ENCODE data around the gene PSORS1C2.
A peak's percentile ranks its signal among the peaks of the same experiment; 100 is the strongest.
"Not testable (repeated sequence)": the region's sequence is repeated elsewhere in the genome, so short reads cannot be mapped to it uniquely, and the experiment has no call there.

The PSORS1C2 gene

DNA sequence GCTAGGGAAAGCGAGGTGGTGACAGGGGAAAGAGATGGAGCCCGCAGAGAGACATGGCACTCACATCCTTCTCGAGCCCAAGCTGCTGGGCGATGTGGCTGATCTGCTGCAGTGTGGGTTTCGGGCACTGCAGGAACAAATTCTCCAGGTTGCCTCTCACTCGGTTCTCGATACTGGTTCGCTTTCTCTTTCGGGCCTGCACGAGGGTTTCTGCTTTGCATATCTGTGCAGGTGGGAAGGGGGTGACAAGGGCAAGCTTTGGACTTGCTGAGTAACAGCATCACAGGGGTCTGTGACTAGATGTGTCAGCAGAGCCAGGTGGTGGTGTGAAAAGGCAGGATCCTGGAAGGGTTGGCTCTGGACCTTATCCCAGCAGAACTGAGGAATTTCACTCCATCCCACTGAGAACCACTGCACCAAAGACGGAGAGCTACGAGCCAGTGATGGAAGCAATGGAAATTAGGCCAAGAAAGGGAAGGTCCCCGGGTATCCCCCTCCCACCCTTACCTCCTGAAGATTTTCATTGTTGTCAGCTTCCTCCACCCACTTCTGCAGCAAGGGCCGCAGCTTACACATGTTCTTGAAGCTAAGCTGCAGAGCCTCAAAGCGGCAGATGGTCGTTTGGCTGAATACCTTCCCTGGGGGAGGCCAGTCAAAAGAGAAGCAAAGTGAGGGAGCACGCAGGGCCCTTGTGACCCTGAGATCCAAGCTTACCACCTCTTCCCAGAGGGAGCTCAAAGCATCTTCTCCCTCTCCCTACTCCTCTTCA lies 26.4 kb upstream of the PSORS1C2 start:
- not testable (repeated sequence) for DNase-seq

DNA sequence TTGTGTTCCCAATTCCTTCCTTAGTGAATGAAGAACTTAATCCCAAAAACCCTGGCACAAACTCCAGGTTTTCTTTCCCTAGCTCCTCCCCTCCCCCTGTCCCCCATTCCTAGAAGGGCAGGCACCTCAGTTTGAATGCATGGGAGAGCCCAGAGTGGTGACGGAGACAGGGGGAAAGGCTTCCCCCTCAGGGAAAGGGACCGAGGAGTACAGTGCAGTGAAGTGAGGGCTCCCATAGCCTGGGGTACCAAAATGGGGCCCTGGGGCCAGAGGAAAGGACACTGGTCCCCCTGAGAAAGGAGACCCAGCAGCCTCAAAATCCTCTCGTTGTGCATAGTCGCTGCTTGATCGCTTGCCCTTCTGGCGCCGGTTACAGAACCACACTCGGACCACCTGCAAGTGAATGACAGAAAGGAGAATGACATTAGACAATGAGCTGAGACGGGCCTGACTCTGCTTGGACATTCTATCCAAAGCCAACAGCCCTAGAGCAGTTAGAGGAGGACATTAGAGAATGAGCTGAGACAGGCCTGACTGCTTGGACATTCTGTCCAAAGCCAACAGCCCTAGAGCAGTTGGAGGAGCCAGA lies 25.7 kb upstream of the PSORS1C2 start:
- not testable (repeated sequence) for DNase-seq

DNA sequence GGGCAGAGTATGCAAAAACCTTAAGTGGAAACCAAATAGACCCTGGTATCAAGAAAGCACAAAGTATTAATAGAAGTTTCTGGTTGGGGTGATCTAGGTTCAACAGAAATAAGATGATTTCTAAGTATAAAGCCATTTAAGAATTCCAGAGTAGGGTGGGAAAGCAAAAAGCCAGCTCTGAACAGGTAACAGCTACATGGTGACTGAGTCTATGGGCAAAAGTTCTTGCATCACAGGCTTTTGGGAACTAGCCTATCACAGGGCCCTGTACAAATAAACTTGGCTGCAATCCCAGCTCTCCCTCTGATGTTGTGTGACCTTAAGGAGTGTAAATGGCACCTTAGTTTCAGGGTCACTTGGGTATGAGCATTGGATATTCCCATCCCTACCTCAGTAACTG lies 25.1 kb upstream of the PSORS1C2 start:
- no peak for DNase-seq

DNA sequence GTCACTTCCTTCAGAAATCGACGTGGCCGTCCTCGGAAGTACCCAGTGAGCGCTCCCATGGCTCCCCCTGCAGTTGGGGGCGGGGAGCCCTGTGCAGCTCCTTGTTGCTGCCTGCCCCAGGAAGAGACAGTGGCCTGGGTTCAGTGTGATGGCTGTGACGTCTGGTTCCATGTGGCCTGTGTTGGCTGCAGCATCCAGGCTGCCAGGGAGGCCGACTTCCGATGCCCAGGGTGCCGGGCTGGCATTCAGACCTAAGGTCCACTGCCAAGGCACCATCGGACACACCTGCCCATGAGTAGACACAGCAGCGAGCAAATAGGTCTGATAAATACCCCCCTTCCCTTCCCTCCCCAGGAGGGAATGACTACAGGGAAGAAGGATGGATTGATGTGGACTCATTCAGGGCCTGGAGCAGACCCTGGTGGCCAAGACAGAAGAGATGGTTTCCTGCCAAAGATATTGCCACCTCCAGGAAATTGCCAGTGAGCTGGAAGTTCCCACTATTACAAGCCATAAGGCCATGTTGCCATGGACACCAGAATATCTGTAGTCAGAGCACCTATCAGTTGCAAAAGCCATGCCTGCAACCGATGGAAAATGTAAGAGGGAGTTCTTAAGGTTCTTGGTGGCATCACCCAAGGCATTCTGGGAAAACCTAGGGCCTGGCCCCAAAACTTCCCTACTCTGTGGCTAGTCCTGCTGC lies 23.7 kb upstream of the PSORS1C2 start:
- no peak for DNase-seq

DNA sequence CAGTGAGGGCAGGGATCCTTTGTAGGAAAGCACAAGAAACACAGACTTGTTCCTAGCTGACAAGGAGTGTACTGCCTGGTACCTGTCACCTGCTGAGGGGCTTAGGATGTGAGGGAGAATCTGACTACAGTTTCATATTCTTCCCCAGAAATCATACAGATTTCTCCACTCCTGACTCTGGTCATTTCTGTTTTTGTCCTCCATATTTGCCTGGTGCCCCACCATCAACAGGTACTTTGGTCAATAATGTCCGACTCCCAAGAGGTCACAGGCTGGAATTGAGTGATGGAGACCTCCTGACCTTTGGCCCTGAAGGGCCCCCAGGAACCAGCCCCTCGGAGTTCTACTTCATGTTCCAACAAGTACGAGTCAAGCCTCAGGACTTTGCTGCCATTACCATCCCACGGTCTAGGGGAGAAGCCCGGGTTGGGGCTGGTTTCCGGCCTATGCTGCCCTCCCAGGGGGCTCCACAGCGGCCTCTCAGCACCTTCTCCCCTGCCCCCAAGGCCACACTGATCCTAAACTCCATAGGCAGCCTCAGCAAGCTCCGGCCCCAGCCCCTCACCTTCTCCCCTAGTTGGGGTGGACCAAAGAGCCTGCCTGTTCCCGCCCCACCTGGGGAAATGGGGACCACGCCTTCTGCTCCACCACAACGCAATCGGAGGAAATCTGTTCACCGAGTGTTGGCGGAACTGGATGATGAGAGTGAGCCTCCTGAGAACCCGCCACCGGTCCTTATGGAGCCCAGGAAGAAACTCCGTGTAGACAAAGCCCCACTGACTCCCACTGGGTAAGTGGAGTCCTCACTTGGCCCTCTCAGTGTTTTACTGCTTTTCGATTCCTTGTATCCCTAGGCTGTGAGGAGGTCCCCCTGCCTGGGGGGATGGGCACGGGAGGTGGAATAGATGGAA lies 22.6 kb upstream of the PSORS1C2 start:
- no peak for DNase-seq

DNA sequence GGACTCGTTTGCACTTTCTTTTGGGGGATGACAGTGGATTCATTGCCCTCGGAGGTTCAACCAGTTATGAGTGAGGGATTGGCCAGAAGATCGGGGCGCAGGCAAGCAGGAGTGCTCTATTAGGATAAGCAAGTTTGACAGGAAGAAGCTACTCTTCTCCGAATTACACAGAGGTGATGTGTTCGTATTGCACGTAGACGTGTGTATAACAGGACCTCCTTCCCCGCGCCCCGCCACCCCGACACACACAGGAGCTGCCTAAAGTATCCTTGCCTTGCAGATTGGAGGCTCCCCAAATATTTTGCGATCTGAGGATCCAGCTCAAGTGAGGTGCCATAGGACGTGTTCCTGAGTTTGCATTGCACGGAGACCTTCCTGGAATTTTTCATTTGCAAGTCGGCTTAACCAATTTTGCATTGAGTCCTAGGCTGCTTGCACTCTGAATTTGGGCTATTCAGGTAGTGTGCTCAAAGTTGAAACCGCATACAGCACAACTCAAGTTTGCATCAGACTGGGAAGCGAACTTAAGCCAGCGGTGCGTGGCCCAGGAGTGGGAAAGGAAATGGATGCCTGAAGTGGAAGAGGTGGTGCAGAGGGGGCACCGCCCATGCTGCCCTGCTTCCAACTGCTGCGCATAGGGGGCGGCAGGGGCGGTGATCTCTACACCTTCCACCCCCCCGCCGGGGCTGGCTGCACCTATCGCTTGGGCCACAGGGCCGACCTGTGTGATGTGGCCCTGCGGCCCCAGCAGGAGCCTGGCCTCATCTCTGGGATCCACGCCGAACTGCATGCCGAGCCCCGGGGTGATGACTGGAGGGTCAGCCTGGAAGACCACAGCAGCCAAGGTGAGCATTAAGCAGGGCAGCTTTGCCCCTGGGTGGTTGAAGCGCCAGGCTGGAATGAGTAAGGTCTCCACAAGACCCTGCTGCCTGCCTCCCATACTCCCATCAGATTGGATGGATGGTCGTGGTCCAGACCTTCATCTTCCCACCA lies 20.3 kb upstream of the PSORS1C2 start:
- no peak for DNase-seq

DNA sequence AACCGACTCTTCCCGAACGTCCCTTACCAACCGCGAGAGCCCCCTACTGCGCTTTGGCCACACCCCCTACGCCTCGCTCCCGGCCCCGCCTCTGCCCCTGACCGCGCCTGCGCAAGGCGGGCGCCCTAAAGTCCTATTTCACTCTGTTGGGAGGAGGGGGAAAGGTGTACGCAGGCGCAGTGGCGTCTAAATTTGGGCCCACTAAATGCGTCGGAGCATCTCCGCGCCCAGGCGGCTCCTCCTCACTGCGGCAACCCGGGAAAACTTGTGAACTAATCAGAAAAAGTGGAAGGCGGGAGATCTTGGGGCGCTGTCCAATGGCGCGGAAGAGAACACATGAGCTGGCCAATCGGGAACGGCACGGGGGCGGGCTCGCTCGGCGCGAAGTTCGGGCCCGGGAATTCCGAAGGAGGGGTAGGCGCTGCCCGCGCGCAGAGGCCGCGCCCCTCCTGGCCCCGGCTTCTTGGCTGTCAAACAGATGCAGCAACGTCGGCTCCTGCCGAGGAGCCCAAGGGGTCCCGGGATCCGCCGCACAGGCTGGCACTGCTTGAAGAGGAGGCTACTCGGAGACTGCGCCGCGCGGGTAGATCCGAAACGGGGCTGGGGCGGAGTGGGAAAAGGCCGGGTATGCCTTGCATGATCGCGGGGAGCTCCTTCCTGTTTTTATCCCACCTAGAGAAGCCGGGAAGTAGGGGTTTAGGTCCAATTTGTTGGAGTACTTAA lies 19.4 kb upstream of the PSORS1C2 start, which contains the start of gene TCF19:
Gene TCF19, plus strand, starts transcription at position 450 of the 723 bp plus-strand sequence. CDS start 881 bp downstream, outside the sequence.
- peak; percentile 100 for DNase-seq

DNA sequence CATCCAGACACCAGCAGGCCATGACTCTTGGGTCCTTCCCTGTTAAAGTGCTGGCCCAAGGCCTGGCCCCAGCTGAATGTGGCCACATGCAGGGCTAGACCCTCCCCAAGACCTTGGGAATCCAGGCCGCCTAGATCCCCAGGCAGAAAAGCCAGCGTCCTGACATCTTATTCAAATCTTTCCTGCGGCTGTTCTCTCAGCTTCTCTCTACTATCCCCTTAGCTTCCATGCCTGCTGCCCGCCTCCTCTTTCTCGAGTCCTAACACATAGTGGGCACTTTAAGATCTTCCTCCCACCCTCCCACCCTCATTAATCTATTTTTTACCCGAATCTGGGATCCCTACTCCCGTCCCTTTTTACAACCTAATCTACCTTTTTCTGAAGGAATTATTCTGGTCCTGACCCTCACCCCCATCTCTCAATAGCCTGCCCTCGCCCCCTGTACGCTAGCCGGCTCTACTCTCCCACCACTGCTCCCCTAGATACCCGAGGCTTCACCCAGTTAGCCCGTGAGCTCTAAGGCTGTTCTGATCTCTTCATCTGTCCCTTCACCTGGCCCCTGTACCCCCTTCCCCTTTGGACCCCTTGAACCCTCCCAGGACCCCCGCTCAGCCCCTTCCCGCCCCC lies 18.8 kb upstream of the PSORS1C2 start, which contains the start of gene CCHCR1:
Gene CCHCR1, minus strand, starts transcription at position 290 of the 627 bp plus-strand sequence. Its CDS starts 202 bp downstream, at position 88.
- DNase-seq: no peak

DNA sequence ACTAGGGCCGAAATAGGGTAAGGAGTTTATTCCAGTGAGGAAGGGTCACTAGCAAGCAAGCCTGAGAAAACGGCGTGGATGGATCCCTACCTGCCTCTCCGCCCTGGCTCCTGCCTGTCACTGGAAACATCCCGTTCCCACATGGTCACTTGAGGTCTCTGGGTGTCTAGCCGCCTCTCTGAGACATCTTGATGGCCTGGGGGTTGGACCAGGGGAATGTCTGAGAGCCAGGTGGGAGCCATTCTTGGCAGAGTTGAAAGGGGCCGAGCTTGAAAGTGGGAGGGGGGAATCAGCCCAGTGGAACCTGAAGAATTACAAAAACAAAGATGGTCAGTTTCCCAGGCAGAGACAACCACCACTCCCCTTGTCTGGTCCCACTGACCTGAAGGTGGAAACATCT lies 17.8 kb upstream of the PSORS1C2 start:
- DNase-seq: no peak

DNA sequence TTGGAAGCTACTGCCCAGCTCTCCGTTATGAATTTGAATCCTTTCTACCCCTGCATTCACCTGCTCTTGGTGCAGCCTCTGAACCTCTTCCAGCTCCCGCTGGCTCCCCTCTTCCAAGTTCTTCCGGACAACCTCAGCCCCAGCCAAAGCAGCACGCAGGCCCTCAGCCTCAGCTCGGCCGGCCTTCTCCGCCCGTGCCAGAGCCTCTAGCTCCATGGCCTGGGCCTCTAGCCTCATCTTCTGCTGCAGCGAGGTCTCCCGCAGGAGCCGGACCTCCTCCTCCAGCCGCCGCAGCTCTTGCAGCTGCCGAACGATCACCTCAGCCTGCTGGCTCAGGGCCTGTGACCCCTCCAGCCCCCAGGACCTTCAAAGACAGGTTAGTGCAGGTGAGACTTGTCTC lies 15.6 kb upstream of the PSORS1C2 start:
- no peak for DNase-seq

DNA sequence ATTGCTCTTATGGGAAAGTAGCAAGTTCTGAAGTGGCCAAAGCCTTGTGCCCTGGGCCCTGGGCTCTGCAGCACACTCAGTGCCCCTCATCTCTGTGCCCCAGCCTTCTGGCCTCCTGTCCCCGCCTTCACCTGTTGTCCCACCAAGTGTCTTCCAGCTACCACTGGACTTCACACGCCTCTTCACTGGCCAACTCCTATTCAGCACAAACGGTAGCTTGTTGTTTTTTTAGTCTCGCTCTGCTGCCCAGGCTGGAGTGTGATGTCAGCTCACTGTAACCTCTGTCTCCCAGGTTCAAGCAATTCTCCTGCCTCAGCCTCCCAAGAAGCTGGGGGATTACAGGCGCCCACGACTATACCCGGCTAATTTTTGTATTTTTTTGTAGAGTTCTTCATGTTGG lies 13.9 kb upstream of the PSORS1C2 start:
- no peak for DNase-seq

DNA sequence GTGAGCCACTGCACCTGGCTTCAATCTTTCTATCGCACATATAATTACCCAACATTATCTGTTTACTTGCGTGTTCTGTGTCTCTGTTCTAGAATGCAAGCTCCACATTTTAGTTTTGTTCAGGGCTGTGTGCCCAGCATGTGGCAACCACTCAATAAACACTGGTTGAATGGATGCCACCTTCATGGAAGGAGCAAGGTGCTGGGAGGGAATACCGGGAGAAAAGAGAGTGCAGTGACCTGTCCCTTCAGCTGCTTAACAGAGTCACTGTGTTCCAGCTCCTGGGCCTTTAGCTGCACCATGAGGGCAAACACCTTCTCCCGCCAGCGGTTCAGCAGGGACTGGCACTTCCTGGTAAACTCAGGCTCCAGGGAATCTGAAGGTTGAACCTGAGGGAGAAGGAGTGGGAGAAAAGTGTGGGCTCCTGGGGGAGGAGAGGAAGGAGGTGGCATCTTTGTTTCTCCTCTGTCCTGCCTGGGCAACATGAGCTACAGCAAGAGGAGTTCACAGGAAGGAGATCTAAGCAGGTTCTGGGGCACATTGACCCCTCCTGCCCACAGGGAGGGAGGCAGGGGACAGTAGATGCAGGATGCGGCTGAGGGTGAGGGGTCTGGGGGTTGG lies 11.1 kb upstream of the PSORS1C2 start:
- no peak for DNase-seq

DNA sequence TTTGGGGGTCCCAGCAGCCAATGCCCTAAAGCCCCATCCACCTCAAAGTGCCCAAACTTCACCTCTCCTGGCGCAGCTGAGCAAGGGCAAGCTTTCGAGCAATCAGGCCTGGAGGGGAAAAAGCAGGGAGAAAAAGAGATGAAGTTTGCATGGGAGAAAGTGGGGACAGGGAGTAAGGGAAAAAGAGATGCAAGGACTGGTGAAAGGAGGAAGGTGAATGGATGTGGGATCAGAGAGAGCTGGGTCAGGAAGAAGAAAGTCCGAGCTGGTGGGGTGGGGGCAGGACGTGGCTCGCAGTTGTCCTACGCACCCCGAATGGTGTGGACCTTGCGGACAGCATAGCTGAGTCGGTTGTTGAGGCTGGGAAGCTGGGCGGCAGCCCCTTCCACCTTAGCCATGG lies 6.5 kb upstream of the PSORS1C2 start:
- DNase-seq: no peak

DNA sequence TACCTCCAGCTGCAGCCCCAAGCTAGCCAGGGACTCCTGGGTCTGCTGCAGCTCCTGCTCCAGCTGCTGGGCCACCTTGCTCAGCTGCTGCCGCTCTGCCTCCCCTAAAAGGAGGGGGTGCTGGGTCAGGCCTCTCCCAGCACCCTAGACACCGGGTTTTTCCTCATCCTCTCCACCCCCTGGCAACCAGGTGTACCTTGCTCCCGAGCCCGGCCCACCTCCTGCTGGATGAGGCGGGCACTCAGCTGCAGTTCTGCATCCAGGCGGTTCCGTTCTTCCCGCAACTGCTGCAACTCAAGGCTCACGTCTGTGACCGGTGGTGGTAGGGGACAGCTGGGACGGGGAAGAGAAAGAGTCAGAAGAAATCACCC lies 6.1 kb upstream of the PSORS1C2 start:
- DNase-seq: no peak

DNA sequence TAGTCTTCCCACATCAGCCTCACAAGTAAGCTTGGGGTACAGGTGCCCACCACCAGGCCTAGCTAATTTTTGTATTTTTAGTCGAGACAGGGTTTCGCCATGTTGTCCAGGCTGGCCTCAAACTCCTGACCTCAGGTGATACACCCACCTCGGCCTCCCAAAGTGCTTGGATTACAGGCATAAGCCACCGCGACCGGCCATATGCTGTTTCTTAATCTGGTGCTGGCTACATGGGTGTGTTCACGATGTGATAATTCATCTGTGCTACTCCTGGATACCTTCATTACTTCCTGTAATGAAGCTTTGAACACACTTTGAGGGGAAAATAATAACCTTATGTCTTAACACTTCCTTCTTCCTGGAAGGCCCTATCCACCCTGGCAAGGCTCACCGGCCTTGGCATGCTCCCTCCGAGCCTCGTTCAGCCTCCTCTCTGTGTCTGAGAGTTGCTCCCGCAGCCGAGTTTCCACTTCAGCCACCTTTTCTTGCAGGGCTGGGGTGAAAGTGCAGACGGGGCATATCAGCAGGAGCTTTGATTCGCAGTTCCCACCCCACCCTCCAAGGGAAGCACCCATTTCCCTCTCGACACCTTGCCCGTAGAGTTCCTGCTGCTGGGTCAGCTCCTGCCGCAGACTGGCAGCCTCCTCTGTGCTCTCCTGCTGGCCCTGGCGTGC lies 5.6 kb upstream of the PSORS1C2 start:
- DNase-seq: no peak

DNA sequence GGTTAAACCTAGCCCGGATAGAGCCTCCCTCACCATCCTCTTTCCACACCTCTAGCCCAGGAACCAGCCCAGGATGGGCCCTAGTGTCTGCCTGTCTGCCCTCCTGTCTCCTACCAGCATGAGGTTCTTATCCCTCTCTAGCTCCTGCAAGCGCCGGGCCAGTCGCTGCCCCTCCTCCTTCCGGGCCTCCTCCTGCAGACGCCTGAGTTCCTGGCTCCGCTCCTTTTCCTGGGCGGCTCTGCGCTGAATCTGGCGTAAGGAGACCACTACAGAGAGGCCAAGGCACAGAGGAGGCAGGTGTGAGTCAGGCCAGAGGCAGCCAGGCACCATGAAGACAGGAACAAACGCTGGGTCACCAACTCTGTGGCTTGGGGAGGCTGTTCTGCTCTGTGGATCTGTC lies 4.3 kb upstream of the PSORS1C2 start:
- DNase-seq: peak; percentile 43

DNA sequence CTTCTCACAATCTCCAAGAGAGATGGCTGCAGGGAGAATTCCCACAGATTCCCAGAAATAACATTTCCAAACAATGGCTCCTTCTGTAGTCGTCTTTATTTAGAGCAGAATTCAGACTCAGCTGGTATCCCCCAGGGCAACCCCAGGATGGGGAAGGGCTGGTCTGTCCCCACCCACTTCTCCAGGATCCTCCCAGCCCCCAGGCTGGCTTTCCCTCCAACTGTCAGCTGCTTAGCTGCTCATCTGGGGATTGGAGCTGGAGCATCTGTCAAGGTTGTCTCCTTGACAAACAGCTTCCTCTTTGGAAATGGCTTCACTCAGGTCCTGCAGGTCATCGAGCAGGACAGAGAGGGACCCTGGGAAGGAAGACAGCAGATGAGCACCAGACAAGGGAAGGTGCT lies 3.5 kb upstream of the PSORS1C2 start:
- peak; percentile 57 for DNase-seq

DNA sequence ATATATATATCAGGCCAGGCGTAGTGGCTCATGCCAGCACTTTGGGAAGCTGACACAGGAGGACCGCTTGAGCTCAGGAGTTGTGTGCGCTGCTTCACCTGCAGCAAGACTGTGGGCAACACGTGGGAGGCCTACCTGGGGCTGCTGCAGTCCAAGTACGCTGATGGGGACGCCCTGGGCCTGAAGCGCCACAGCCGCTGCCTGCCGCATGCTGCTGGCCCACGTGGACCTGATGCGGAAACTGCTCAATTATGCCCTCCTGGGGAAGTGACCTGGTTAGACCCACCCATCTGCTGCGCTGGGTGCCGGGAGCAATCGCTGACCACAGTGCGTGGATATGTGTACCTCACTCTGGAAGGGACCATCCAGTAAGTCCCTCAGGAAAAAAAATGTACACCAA lies 1.8 kb upstream of the PSORS1C2 start:
- DNase-seq: no peak

DNA sequence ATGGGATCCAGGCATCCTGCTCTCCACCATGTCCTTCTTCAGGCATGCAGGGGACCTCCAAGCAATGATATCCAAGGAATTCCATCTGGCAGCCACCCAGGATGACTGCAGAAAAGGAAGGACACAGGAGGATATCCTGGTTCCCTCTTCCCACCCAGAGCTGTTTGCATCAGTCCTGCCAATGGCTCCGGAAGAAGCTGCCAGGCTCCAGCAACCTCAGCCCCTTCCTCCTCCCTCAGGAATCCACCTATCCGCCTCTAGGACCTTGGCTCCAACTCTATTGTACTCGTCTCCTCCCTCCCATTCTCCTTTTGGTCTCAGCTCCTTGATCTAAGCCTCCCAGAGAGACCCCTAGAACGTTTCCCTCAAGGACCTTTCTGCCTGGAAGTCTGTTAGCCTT lies 733 bp upstream of the PSORS1C2 start:
- no peak for DNase-seq

All from eye (tissue), 1 donor.